HG02571 (cell line): ENCODE measurements around the gene LRRC3C.
A peak's percentile ranks its signal among the peaks of the same experiment; 100 is the strongest.
"Not testable (repeated sequence)": the region's sequence is repeated elsewhere in the genome, so short reads cannot be mapped to it uniquely, and the experiment has no call there.

ENCODE experiments used
- ATAC-seq: cut with Tn5 transposase; IDR thresholded peaks from one replicate; pipeline ENCODE4 v1.9.1; 2021; ENCODE audit warnings: mild to moderate bottlenecking, moderate library complexity; ENCODE audit not compliant: unreplicated experiment

The LRRC3C gene

GRCh38 chr17:39927101-39927928 lies at the start of gene LRRC3C, which contains the start of gene ORMDL3:
TSS of gene LRRC3C (plus strand) at chr17:39927732. CDS start at chr17:39941524, 13,792 bp downstream.
TSS of gene ORMDL3 (minus strand) at chr17:39927601. CDS start at chr17:39924203, 3,398 bp downstream.
- ATAC-seq = peak; percentile 80

GRCh38 chr17:39886102-39886501 lies 41.4 kb upstream of the LRRC3C start:
- not testable (repeated sequence) for ATAC-seq

- ATAC-seq = no peak
Observed at GRCh38 chr17:39887078-39887477, 40.5 kb upstream of the LRRC3C start.

GRCh38 chr17:39889200-39889599 lies 38.3 kb upstream of the LRRC3C start:
- ATAC-seq = no peak

- no peak for ATAC-seq
Observed at GRCh38 chr17:39894681-39895376, 32.7 kb upstream of the LRRC3C start.

GRCh38 chr17:39898088-39898487 lies 29.4 kb upstream of the LRRC3C start:
- no peak for ATAC-seq

GRCh38 chr17:39899215-39899614 lies 28.3 kb upstream of the LRRC3C start:
- no peak for ATAC-seq

- not testable (repeated sequence) for ATAC-seq
Observed at GRCh38 chr17:39902027-39902426, 25.5 kb upstream of the LRRC3C start.

- no peak for ATAC-seq
Observed at GRCh38 chr17:39903158-39903884, 24.2 kb upstream of the LRRC3C start.

GRCh38 chr17:39904990-39905288 lies 22.6 kb upstream of the LRRC3C start:
- no peak for ATAC-seq

GRCh38 chr17:39908789-39909352 lies 18.7 kb upstream of the LRRC3C start:
- no peak for ATAC-seq

GRCh38 chr17:39913989-39914388 lies 13.5 kb upstream of the LRRC3C start:
- no peak for ATAC-seq

- ATAC-seq = no peak
Observed at GRCh38 chr17:39915559-39915958, 12.0 kb upstream of the LRRC3C start.

- no peak for ATAC-seq
Observed at GRCh38 chr17:39916918-39917317, 10.6 kb upstream of the LRRC3C start.

GRCh38 chr17:39919087-39919683 lies 8.3 kb upstream of the LRRC3C start:
- ATAC-seq = no peak

- ATAC-seq = no peak
Observed at GRCh38 chr17:39920218-39921210, 7.0 kb upstream of the LRRC3C start.

GRCh38 chr17:39921323-39921722 lies 6.2 kb upstream of the LRRC3C start:
- no peak for ATAC-seq

GRCh38 chr17:39922006-39922405 lies 5.5 kb upstream of the LRRC3C start:
- ATAC-seq = no peak

GRCh38 chr17:39923230-39923629 lies 4.3 kb upstream of the LRRC3C start:
- no peak for ATAC-seq
